HG02973 (cell line): ENCODE data around the gene SOBP.
A peak's percentile ranks its signal among the peaks of the same experiment; 100 is the strongest.

Source experiments
- ATAC-seq: cut with Tn5 transposase; IDR thresholded peaks from one replicate; pipeline ENCODE4 v1.9.1; 2021; ENCODE audit warnings: moderate library complexity; ENCODE audit not compliant: unreplicated experiment

The SOBP gene

DNA sequence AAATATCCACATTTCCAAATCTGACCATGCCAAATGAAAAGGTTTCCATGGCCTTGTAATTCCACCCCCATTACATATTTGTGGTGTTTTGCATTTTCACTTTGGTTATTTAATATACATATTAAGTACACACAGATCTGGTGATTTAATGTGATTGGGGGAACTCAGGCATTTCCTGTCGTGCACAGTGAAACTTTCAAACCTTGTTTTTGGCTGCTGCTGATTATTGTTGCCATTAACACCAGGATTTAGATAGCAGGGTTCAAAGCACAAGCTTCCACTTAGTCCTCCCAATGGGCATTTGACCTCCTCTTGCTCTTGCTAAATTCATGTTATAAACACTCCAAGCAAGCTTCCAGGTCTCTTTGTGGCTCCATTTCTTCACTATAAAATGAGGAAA lies 166.5 kb downstream of the SOBP start:
- ATAC-seq: no peak

DNA sequence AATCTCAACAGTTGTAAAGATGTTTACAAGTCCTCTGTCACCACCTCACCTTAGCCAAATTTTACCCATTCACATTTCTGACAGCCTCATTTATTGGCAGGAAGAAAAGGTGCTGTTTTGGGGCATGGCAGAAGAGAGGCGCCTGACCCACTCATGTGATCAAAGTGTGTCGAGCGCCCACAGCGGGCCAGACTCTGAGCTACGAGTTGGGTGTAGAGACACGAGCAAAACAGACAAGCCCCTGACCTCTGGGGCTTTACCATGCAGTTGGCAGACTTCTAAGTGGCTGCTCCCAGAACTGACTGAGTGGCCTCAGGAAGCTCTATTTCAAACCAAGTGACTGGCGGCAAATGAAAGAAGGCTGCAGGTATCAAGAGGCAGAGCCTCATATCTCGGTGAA lies 167.0 kb downstream of the SOBP start:
- ATAC-seq: no peak

DNA sequence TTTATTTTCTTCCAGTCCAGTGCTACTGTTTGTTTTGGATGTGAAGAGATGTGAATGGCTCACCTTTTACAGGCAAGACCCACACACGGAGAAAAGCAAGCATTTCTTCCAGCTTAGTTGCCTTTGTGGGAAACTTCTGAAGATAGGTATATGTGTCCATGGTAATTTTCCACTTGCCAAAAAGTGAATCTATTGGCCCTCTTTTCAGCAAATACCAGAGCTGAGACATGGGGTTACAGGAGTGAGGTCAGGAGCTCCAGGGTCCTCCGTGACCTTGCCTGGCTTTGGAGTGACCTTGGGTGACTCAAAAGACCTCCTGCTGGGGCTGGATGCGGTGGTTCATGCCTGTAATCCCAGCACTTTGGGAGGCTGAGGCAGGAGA lies 167.4 kb downstream of the SOBP start:
- ATAC-seq: no peak

DNA sequence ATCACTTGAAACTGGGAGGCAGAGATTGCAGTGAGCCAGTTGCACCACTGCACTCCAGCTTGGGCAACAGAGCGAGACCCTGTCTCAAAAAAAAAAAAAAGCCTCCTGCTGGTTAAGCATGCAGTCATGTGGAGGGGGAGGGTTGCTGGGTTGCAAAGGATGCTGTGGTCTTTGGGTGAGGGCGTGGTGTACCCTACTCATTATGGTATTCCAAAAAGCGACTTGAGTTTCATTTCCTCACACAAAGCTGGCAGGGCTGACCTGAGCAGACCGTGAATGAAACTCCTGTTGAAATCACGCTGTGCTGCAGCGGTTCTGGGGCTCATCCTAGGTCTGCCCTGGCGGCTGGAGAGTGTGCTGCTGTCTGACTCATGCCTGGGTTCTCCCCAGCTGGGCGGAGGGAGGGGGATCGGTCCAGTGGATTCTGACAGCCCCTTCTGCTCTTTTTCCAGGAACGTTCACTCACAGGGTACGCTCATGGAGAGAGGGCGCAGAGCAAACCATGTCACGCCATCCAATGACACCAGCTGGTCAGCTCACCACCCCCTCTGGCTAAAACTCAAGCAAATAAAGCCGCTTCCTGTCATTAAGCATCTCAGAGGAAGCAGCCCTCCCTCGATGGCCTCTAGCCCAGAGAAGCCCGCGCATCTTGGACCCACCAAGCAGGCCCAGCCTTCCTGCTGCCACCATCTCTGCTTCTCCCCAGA lies 168.0 kb downstream of the SOBP start:
- ATAC-seq: peak; percentile 94

DNA sequence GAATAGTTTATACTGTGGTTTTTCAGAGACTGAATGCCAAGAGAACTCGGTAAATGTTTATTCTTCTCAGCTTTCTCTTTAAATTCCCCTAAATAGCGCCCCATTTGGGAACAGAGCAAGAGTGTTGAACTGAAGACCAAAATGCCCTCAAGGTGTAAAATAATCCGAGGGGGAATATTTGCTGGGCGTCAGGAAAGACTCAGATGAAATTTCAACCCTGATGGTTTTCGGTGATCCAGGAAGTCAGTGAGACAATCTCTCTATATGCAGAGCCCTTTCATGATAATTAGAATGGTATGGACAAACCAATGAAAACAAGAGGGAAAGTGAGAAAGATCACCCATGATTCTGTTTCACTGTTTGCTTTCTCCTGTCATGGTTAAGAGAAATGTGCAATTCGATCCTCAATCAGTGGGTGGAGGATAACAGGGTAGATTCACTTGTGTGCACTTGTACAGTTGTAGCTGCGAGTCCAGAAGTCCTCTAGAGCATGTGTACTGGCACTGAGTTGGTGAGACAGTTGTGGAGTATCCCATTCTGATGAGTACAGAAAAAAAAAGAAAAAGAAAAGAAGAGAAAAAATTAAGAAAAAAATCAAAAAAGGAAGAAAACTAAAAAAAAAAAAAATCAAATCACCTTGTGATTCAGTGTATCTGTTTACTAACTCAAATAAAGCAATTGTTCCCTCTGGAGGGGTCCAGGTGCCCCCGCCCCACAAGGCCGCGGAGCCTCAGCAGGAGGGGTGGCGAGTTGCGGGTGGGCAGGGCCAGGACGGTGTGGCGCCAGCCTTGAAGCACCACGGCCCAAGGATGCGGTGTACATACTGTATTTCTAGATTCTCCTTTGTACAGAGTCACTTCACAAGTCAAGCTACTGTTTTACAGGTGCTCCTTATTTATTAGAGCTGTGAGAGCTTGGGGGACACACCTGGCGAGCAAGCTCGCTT lies 169.3 kb downstream of the SOBP start:
- ATAC-seq: no peak

DNA sequence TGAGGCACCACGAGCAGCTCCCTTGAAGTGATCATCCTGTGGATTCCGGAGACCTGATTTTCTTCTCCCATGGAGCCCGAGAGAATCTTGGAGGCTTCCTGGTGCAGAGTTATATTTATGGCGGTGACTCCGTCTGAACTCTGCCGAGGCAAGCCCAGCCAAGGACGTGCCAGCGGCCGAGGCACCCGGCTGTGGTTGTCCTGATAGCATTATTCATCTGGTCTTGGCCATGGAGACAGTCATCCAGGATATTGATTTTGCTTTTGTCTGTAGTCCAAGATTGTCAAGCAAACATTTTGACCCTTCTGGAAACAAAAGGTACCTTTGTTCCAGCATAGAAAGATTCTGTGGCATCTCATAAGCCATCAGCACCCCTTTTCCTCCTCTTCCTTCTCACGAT lies 170.9 kb downstream of the SOBP start:
- no peak for ATAC-seq

DNA sequence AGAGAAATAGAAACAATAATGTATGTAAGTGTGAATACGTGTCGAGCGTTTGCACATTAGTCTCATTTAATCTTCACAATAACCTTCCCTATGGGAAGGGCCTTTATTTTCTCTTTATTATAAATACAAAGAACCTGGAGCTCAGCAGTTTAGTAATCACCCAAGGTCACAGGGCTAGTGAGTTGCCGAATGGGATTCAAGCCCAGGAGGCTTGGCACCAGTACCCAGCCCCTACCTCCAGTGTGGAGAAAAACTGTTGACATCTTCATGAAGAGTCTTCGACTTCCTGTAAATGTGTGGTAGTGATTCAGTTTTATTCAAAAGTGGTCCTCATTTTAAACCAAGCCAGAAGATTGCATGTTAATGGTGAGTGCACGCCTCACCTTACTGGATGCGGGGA lies 171.4 kb downstream of the SOBP start:
- no peak for ATAC-seq

DNA sequence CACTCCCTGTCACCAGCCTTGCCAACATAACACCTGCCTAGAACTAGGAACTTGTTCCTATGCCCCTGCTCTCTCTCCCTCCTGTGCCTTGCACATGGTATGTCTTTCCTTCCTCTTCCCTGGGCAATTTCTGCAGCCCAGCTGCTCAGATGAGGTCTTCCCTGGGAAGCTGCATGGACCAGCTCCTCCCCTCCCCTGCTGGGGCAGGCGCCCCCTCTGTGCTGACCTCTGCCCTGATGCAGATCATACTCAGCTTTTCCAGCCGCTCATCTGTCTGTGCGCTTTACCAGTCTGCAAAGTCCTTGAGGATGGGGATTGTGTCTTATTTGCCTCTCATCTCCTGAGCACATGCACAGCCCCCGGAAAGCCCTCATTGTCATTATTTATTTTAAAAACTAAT lies 172.4 kb downstream of the SOBP start:
- no peak for ATAC-seq

DNA sequence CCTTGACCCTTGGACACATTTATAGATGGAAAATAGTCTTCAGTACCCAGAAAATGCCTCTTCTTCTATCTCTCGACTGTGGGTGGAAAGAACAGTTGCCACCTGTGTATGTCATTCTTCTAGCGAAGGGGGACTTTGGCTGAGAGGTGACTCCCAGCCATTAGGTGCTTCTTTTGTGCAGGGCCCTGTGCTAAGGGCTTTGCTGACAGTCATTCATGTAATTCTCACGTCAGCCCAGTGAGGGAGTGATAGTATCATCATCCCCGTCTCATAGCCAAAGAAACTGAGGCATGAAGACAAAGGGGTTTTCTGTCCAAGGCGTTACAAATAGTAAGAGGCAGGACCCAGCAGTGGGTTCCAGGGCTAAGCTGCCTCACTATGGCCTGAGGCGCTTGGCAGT lies 173.4 kb downstream of the SOBP start:
- ATAC-seq: no peak

DNA sequence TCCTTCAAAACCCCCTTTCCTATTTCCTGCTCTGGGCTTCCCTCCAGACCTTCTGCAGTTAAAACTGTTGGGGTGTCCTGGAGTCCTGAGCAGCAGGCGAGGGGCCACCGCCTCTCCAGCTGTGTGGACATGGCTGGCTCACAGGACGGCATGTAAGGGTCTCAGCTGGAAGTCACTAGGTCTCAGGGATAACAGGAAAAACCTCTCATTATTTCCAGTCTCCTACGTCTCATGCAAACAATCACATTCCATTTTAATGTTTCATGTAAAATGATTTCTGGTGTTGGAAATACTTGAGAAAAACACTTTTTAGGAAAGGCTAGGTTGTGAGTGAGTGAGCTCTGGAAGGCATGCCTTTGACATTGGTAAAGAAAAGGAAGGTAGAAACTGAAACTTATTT lies 175.5 kb downstream of the SOBP start:
- ATAC-seq: no peak

DNA sequence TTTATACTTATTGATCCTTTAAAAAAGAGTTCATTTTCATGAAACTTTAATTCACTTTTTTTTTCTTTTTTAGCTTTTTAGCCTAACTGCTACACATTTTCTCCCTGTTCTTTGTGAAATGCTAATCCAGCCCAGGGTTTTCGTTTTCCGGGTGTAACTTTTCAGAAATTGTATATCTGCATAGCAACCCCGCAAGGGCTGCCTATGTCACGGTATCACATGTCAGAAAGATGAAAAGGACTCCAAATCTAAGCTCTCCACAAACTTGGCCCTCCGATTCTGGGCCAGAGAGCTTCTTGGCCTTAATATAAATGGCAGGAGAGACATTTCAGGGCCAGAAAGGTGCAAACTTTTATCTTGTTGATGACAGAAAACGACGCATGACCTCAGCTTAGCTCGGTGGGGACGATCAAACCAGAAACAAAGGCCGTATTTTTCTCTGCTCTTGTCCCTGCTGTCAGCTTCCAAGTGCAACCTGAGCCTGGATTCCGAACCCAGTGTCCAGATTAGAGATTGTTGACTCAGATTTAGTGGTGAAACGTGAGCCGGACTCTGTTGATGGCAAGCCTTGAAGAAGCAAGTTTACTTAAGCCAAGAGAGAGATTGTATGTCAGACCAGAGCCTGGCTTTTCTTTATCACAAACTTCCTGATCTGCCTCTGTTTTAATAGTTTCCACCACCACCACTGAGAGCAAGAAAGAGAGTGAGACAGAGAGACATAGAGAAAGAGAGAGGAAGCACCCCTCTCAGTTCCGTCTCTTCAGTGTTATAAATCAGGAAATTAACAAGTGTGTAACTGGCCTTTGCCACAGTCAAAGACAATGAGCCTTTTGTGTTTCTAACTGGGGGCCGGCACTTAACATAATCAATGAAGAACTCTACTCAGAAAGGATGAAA lies 176.4 kb downstream of the SOBP start:
- no peak for ATAC-seq

DNA sequence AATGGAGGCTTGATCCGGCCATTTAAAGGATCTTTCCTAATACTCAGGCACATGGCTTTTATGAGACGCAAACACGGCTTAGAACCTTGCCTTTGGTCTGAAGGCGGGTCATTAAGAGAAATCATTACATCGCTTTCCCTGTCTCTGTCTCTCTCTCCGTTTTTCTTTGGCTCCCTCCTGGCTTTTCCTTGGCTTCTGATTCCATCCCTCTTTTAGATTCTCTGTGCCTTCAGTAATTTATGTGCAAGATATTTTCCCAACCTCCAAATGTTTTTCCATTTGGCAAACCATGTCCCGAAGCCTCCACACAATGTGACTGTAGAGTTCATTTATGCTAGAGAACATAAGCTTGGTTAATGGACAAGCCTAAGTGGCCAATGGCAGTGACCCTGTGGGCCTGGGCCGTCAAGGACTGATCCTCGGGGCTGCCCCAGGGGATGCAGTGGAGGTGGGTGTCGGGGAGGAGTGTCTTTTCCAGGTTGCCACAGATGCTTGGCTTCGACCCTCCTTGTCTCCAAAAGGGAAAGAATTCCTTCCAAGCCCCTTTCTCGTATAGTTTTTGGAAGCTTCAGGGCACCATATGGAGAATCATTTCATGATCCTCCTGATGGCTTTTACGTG lies 177.2 kb downstream of the SOBP start:
- ATAC-seq: no peak

DNA sequence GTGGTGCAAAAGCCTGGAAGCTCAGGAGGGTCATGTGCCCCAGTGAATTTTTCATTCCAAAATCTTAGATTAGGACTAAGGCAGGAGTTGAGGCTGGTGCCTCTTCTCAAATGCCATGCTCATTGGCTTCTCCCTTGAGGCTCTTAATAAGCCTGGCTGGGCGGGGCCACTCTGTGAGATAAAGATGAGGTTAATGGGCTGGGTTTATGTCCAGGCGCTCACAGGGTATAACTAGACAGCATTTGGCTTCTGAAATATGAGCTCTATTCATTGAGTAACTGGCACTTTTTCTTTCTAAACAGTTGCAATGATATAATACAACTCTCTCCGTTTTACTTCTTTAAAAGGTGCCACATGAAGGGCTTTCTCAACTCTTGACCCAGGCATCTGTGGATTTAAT lies 177.9 kb downstream of the SOBP start:
- ATAC-seq: no peak

DNA sequence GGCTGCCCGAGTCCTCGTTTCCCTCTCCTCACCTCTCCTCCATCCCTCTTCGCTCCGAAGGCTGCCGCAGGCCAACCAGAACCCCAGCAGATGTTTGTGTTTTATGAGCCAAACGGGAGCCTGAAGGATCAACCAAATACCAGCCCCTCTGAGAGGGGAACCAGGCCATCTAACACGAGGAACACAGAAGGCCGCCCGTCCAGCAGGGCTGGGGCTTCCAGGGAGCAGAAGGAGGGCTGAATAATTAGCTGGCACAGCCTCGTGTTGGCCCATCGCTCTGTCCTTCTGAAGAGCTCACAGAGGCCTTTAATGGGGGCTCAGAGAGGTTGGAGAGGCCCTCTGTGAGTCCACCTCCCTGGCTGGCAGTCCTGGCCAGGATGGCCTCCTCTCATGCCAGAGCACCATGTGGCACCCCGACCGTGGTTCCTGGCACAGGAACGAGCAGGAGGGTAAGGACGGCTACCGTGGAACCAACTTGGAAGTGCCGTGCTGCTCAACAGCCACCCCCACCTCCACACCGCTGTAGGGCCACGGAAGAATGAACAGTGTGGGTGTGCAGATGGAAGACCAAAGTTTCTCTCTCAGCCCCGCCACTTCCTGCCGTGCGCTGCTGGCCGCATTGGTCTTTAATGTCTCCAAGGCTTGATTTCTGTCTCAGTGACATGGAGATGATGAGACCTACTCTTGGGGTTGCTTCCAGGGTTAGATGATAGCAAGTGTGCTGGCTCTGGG lies 179.0 kb downstream of the SOBP start:
- peak; percentile 93 for ATAC-seq

DNA sequence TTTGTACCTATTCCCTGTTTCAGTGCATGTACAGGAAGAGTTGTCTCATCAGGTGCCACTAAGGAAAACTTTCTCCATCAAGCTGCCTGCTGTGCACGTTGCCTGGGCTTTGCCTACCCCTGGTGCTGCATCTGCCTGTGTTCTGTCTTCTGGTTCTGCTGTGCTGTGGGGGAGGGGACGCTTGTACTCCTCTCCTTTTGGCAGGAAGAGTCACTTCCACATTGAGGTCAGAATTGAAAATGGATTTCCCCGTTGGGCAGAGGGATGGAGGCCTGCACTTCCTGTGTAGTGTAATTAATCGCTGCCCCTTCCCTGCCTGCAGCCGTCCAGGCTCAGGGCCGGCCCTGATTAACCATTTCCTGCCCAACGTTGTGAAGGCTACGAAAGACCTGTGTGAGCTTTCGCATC lies 180.9 kb downstream of the SOBP start:
- ATAC-seq: no peak

DNA sequence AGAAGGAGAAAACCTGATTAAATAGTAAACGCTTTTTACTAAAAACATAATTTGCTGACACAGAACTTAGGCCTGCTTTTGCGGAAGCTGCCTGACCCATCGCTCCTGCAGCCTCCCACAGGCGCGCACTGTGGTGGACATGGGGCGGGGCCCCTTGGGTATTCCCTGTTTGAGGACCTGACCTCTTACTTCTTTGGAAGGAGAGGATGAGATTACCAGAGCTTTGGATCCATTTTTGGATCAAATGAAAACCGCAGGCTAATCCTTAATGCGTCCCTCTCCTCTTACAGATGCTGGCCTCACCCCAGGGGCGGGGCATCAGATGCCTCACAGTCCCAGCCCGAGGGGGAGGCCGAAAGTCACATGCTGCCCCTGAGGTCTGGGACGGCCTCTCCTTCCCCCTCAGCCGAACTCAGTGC lies 183.2 kb downstream of the SOBP start:
- ATAC-seq: no peak

DNA sequence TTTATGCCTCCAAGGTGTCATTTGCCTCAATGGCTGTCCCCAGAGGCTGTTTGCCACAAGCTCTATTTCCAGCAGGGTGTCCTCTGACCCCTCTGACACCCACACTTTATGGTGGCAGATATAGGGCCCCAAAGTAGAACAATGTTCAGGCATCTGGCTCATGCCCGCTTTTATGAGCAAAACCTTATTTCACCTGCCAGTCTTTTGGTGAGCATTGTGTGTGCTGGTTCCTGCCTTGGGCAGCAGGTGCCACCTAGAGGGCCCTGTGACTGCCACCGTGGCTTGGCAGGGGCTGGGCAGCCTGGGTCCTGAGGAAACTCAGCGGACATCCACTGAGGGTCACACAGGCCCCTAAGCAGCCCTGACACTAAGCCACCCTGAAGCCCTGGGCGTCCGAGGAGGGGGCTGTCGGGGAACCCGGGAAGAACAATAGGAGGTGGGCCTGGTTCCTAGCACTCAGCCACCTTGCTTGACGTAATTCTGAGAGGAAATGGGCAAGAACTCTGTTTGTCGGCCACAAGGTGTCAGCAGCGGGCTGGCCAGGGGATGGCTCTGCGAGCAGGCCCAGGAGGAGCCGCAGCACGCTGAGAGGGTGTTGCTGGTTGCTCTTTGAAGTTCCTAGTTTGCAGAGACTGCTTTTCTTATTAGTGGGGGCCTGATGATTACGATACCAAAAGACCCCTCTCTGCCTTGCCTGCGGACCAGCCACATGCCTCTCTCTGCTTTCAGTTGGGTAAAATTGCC lies 185.2 kb downstream of the SOBP start:
- peak; percentile 82 for ATAC-seq

DNA sequence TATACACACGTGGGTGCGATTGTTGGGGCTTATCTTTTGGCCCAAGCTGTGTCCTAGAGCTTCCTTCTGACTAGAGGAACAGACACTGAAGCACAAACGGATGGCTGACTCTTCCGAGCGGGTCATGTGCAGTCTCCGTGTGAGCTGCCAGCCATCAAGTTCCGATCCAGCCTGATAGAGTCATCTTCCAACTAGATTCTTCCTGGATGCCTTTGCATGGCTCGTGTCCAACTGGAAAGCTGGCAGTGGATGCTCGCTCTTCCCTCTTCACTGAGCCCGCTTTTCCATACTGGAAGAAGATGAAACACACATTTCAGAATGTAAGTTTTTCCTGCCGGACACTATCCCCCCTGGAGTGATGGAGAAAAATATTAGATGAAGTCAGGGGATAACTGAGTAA lies 186.1 kb downstream of the SOBP start:
- no peak for ATAC-seq

DNA sequence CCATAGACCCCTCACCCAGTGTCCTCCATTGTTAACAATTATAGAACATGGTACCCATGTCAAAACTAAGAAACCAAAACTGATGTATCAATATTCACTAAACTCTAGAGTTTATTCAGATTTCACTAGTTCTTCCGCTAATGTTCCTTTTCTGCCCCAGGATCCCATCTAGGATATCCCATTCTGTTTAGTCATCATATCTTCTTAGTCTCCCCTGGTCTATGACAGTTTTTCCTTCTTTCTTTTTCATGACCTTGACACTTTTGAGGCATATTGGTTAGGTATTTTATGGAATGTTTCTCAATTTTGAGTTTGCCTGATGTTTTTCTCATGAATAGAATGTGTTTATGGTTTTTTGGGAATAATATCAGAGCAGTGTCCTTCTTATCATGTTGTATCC lies 187.5 kb downstream of the SOBP start:
- ATAC-seq: no peak

DNA sequence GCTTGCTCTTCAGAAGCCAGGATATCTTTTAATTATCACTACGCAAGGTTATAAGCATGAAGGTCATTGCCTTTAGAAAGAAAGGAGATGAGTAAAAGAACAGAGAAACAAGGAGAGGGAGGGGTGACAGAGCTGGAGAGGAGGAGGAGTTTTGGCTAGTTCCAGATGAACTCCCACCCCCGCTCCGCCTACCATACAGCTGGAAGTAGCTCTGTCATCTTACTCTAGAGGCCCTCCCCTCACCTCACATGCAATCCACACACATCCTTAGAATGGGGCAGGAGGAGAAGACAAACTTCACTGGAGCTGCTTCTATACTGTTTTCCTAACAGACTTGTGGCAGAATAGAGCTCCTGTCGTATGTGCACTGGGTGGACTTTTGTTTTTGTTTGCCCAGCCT lies 189.5 kb downstream of the SOBP start:
- no peak for ATAC-seq
